K562 (cell line): ENCODE data around the gene PRKCSH. TPM values are rescaled to one million over a fixed set of nuclear protein-coding genes. Genes with fewer than 3 reads are reported as not detected.

ENCODE experiments used
- ATF2 ChIP-seq: sonication (generic); formaldehyde crosslinking; IDR thresholded peaks from 2 replicates; pipeline ENCODE4 v1.8.1; 2022; ENCODE audit warnings: missing genetic modification reagents
- CHD2 ChIP-seq: IDR thresholded peaks from 2 replicates; pipeline ENCODE4 v1.6.1; 2011; ENCODE audit warnings: low read depth, low read length
- EGR1 ChIP-seq: fragments of 450-650 bp; conservative IDR thresholded peaks from 2 replicates; pipeline ENCODE4 v1.6.1; 2017; ENCODE audit warnings: mild to moderate bottlenecking
- ELF2 ChIP-seq: fragments of 250-450 bp; sonication (Bioruptor Pico); IDR thresholded peaks from 2 replicates; pipeline ENCODE4 v1.5.0; 2021; ENCODE audit warnings: mild to moderate bottlenecking
- HEY1 ChIP-seq: fragments of 250-450 bp; sonication (Bioruptor Pico); IDR thresholded peaks from 2 replicates; pipeline ENCODE4 v1.5.0; 2020; ENCODE audit warnings: mild to moderate bottlenecking, moderate library complexity, borderline replicate concordance
- HMG20B ChIP-seq: fragments of 250-450 bp; sonication (Bioruptor Pico); IDR thresholded peaks from 2 replicates; pipeline ENCODE4 v1.5.0; 2021; ENCODE audit warnings: mild to moderate bottlenecking
- LEF1 ChIP-seq: fragments of 450-650 bp; IDR thresholded peaks from 2 replicates; pipeline ENCODE4 v1.6.1; 2016; ENCODE audit warnings: mild to moderate bottlenecking
- MCM7 ChIP-seq, 2 experiments: fragments of 450-650 bp; IDR thresholded peaks; 2 replicates each; pipeline ENCODE4 v1.6.1; 2016 to 2018
- NCOR1 ChIP-seq: fragments of 450-650 bp; IDR thresholded peaks from 2 replicates; pipeline ENCODE4 v1.6.1; 2016; ENCODE audit warnings: mild to moderate bottlenecking, moderate library complexity
- NR0B1 ChIP-seq: fragments of 450-650 bp; IDR thresholded peaks from one replicate; pipeline ENCODE4 v1.6.1; 2018; ENCODE audit warnings: mild to moderate bottlenecking, moderate library complexity; ENCODE audit not compliant: partially characterized antibody
- PHTF2 ChIP-seq: fragments of 250-450 bp; sonication (Bioruptor Pico); IDR thresholded peaks from 2 replicates; pipeline ENCODE4 v1.5.0; 2021; ENCODE audit warnings: mild to moderate bottlenecking
- RBM34 ChIP-seq: fragments of 200-400 bp; formaldehyde crosslinking; IDR thresholded peaks from 2 replicates; pipeline ENCODE4 v1.6.1; 2018; ENCODE audit warnings: low read length, borderline replicate concordance; ENCODE audit not compliant: insufficient read depth
- SETDB1 ChIP-seq: IDR thresholded peaks from one replicate; pipeline ENCODE4 v1.6.1; 2012; ENCODE audit warnings: low read length, control low read depth, inconsistent platforms
- SNAPC5 ChIP-seq: fragments of 250-450 bp; sonication (Bioruptor Pico); IDR thresholded peaks from 2 replicates; pipeline ENCODE4 v1.8.0; 2021; ENCODE audit warnings: moderate library complexity, mild to moderate bottlenecking, inconsistent platforms
- TRIM24 ChIP-seq, 2 experiments: fragments of 450-650 bp; IDR thresholded peaks; 2 replicates each; pipeline ENCODE4 v1.6.1; 2016
- ZBTB9 ChIP-seq: fragments of 450-650 bp; formaldehyde crosslinking; IDR thresholded peaks from 2 replicates; pipeline ENCODE4 v1.4.0; 2020; ENCODE audit warnings: mild to moderate bottlenecking, moderate library complexity
- ZNF121 ChIP-seq: sonication (generic); formaldehyde crosslinking; conservative IDR thresholded peaks from 2 replicates; pipeline ENCODE4 v1.8.0; 2022; ENCODE audit warnings: missing genetic modification reagents
- ZNF324 ChIP-seq: fragments of 250-450 bp; sonication (Bioruptor Pico); IDR thresholded peaks from 2 replicates; pipeline ENCODE4 v1.4.0; 2020; ENCODE audit warnings: mild to moderate bottlenecking
- ZNF445 ChIP-seq: fragments of 250-450 bp; sonication (Bioruptor Pico); IDR thresholded peaks from 2 replicates; pipeline ENCODE4 v1.4.0; 2020; ENCODE audit warnings: low read depth, mild to moderate bottlenecking, moderate library complexity
- ZNF707 ChIP-seq: fragments of 250-450 bp; sonication (Bioruptor Pico); conservative IDR thresholded peaks from 2 replicates; pipeline ENCODE4 v1.8.0; 2022; ENCODE audit warnings: inconsistent platforms, mild to moderate bottlenecking, moderate library complexity
- ZNF830 ChIP-seq: fragments of 250-450 bp; sonication (Bioruptor Pico); IDR thresholded peaks from 2 replicates; pipeline ENCODE4 v1.5.0; 2021; ENCODE audit warnings: mild to moderate bottlenecking
- polyA plus RNA-seq, 8 experiments: library from polyadenylated mRNA; depleted of rRNA in 4 of 8; stranded (reverse) in 5 of 8; unstranded in 3 of 8; fragments of >200 nt; fragmentation: Nextera tagmentation in 2 of 8; fragmentation: Illumina TruSeq in 1 of 8; extraction: Ambion mirVana in 2 of 8; extraction: Trizol in 1 of 8; gene quantifications; 2 replicates each; pipeline versions ENCODE4 v1.2.1 to v1.2.3, GENCODE V29; 2011 to 2014; ENCODE audit warnings: inconsistent platforms in 1 of 8, missing spikeins in 1 of 8
- total RNA-seq, 7 experiments: library from RNA; depleted of rRNA in 6 of 7; stranded (reverse); fragments of >200 nt in 6 of 7; fragmentation: Illumina TruSeq in 2 of 7; extraction: Trizol in 2 of 7; gene quantifications; 2 replicates each; pipeline versions ENCODE4 v1.2.1 to v1.2.3, GENCODE V29; 2011 to 2021; ENCODE audit warnings: low replicate concordance in 1 of 7
- TF ChIP-seq, protein P1 (sequence below), 2 experiments: fragments of 200-800 bp in 1 of 2; sonication (Bioruptor generic) in 1 of 2; sonication (generic) in 1 of 2; formaldehyde crosslinking in 1 of 2; IDR thresholded peaks in 1 of 2; conservative IDR thresholded peaks in 1 of 2; 2 replicates each; pipeline versions ENCODE4 v1.5.0 to v1.6.1; 2016 to 2020; ENCODE audit warnings: missing compliant biosample characterization in 1 of 2, missing genetic modification characterization in 1 of 2, missing genetic modification reagents in 1 of 2
- TF ChIP-seq, protein P2 (sequence below): fragments of 450-650 bp; formaldehyde crosslinking; IDR thresholded peaks from 2 replicates; pipeline ENCODE4 v1.4.0; 2020; ENCODE audit warnings: mild to moderate bottlenecking, mixed read lengths

The PRKCSH gene
- total and polyA plus RNA-seq, 9 of the 15 experiments (the other 6 are each of a cell fraction or from before 2014, with no cell fraction given): 2.3 to 297 (median 48.1) TPM

- TF ChIP-seq, protein P1, sequence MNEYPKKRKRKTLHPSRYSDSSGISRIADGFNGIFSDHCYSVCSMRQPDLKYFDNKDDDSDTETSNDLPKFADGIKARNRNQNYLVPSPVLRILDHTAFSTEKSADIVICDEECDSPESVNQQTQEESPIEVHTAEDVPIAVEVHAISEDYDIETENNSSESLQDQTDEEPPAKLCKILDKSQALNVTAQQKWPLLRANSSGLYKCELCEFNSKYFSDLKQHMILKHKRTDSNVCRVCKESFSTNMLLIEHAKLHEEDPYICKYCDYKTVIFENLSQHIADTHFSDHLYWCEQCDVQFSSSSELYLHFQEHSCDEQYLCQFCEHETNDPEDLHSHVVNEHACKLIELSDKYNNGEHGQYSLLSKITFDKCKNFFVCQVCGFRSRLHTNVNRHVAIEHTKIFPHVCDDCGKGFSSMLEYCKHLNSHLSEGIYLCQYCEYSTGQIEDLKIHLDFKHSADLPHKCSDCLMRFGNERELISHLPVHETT (CRISPR knock-in tag; conservative IDR thresholded peaks at IDR 0.05 in 1 of 2, IDR thresholded peaks at IDR 0.05 in 1 of 2): no peak
- TF ChIP-seq NCOR1 (no peak), HEY1 (CRISPR knock-in tag) (no peak), LEF1 (peak; percentile 72), ZNF324 (CRISPR knock-in tag) (no peak), MCM7 (IDR thresholded peaks at IDR 0.05) (no peak), ZBTB9 (CRISPR knock-in tag) (peak; percentile 76; the same call in 1 of the 2 replicates), ELF2 (CRISPR knock-in tag) (no peak), ZNF445 (no peak), TRIM24 (IDR thresholded peaks at IDR 0.05) (peak in 1 of 2 experiments; percentile 54; a peak in 1 of 4 replicates), ZNF121 (CRISPR knock-in tag) (peak; percentile 68), SNAPC5 (no peak), RBM34 (no peak), EGR1 (peak; percentile 87), SETDB1 (no peak), CHD2 (peak; percentile 28; the same call in 1 of the 2 replicates), HMG20B (CRISPR knock-in tag) (no peak), ZNF830 (CRISPR knock-in tag) (0 out of 2 replicates have a peak, but pooled peaks have one; percentile 55), NR0B1 (no peak), ATF2 (peak; percentile 81; the same call in 1 of the 2 replicates), ZNF707 (CRISPR knock-in tag) (no peak), PHTF2 (CRISPR knock-in tag) (no peak)
- TF ChIP-seq, protein P2, sequence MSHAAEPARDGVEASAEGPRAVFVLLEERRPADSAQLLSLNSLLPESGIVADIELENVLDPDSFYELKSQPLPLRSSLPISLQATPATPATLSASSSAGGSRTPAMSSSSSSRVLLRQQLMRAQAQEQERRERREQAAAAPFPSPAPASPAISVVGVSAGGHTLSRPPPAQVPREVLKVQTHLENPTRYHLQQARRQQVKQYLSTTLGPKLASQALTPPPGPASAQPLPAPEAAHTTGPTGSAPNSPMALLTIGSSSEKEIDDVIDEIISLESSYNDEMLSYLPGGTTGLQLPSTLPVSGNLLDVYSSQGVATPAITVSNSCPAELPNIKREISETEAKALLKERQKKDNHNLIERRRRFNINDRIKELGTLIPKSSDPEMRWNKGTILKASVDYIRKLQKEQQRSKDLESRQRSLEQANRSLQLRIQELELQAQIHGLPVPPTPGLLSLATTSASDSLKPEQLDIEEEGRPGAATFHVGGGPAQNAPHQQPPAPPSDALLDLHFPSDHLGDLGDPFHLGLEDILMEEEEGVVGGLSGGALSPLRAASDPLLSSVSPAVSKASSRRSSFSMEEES: peak; percentile 96
These were observed 47.1 kb downstream of the PRKCSH start (continued) for GRCh38 chr19:11482384-11483050.
